ENCODE results near the gene PRKCH. TPM values are rescaled to one million over a fixed set of nuclear protein-coding genes. Genes with fewer than 3 reads are reported as not detected.

PRKCH gene
- total RNA-seq, 1 experiment from 2014 or later, result 18.3 TPM

- Histone ChIP-seq H3K36me3 (ENCODE audit: control insufficient read depth, insufficient read depth, low read length) (no peaks in the 10 kb centered on the region), H3K4me3 (ENCODE audit: low read depth, low read length) (no peak overlapping the region), H3K4me1 (no peaks in the 10 kb centered on the region), H3K27me3 (replicated peaks; ENCODE audit: control insufficient read depth, insufficient read depth, low read length) (no peaks in the 10 kb centered on the region), H3K9me3 (no peaks in the 10 kb centered on the region)
- no peak for DNase-seq
- no peak for TF ChIP-seq CTCF (IDR thresholded peaks at IDR 0.05; ENCODE audit: insufficient read depth in 1 of 2, low read depth in 1 of 2, low read length in 1 of 2, severe bottlenecking in 1 of 2, unreplicated experiment in 1 of 2)
- Mint-ChIP-seq H3K27me3 (ENCODE audit: insufficient read depth, unreplicated experiment) (no peaks in the 10 kb centered on the region), H3K9me3 (ENCODE audit: unreplicated experiment) (no peaks in the 10 kb centered on the region), H3K4me3 (ENCODE audit: unreplicated experiment) (no peak overlapping the region), H3K27ac (ENCODE audit: unreplicated experiment) (no peak overlapping the region), H3K36me3 (ENCODE audit: insufficient read depth, unreplicated experiment) (no peaks in the 10 kb centered on the region), H3K4me1 (ENCODE audit: low read depth, unreplicated experiment) (no peaks in the 10 kb centered on the region)
- BruUV-seq (replicated peaks), result no TSS peak
- intact Hi-C loops (cut with micrococcal nuclease; ENCODE audit: unreplicated experiment), result loop anchor here (2.0 to 10.0 kb wide), 2 partner anchors 161 to 439 kb away; no protein-coding TSS in a partner anchor
- POLR2A ChIA-PET, result no interaction called here
- CTCF ChIA-PET, result interaction anchor here (0.6 to 1.0 kb wide), 2 partner anchors 15 to 541 kb away, joined by 3 read pairs; partner anchors contain the start of gene TMEM30B
Measured at GRCh38 chr14:61296151-61296550, 25.2 kb upstream of the PRKCH start.

GRCh38 chr14:61296719-61297502, 24.5 kb upstream of the PRKCH start:
- H3K36me3 ChIP-seq (ENCODE audit: control insufficient read depth, insufficient read depth, low read length), result no peaks in the 10 kb centered on the region

GRCh38 chr14:61297581-61297980, 23.8 kb upstream of the PRKCH start:
- intact Hi-C loops (cut with micrococcal nuclease; ENCODE audit: unreplicated experiment), result loop anchor here (1.0 to 10.0 kb wide), 4 partner anchors 84 to 540 kb away; no protein-coding TSS in a partner anchor
- CTCF ChIA-PET, result no interaction called here
- no TSS peak for BruUV-seq (replicated peaks)

More at GRCh38 chr14:61296719-61297502, 24.5 kb upstream of the PRKCH start:
- Histone ChIP-seq H3K4me3 (ENCODE audit: low read depth, low read length) (no peak overlapping the region), H3K27me3 (replicated peaks; ENCODE audit: control insufficient read depth, insufficient read depth, low read length) (no peaks in the 10 kb centered on the region), H3K4me1 (no peaks in the 10 kb centered on the region), H3K9me3 (no peaks in the 10 kb centered on the region)
- no peaks in the 10 kb centered on the region for H3K27me3 Mint-ChIP-seq (ENCODE audit: insufficient read depth, unreplicated experiment)
- no peaks in the 10 kb centered on the region for H3K9me3 Mint-ChIP-seq (ENCODE audit: unreplicated experiment)
- ChIA-PET CTCF (interaction anchor here (1.0 kb wide), 1 partner anchor 541 kb away, joined by 3 read pairs; no protein-coding TSS in a partner anchor), POLR2A (no interaction called here)
- H3K4me1 Mint-ChIP-seq (ENCODE audit: low read depth, unreplicated experiment), result no peaks in the 10 kb centered on the region
- no TSS peak for BruUV-seq (replicated peaks)
- intact Hi-C loops (cut with micrococcal nuclease; ENCODE audit: unreplicated experiment), result loop anchor here (1.0 to 10.0 kb wide), 4 partner anchors 84 to 540 kb away; no protein-coding TSS in a partner anchor
- peak; percentile 39 to 66 for TF ChIP-seq CTCF (IDR thresholded peaks at IDR 0.05; ENCODE audit: insufficient read depth in 1 of 2, low read depth in 1 of 2, low read length in 1 of 2, severe bottlenecking in 1 of 2, unreplicated experiment in 1 of 2)
- H3K4me3 Mint-ChIP-seq (ENCODE audit: unreplicated experiment), result no peak overlapping the region
- H3K27ac Mint-ChIP-seq (ENCODE audit: unreplicated experiment), result no peak overlapping the region
- peak in 1 of 2 experiments; percentile 43 for DNase-seq
- H3K36me3 Mint-ChIP-seq (ENCODE audit: insufficient read depth, unreplicated experiment), result no peaks in the 10 kb centered on the region

More at GRCh38 chr14:61297581-61297980, 23.8 kb upstream of the PRKCH start:
- Histone ChIP-seq H3K27me3 (replicated peaks; ENCODE audit: control insufficient read depth, insufficient read depth, low read length) (no peaks in the 10 kb centered on the region), H3K4me1 (no peaks in the 10 kb centered on the region), H3K4me3 (ENCODE audit: low read depth, low read length) (no peak overlapping the region), H3K36me3 (ENCODE audit: control insufficient read depth, insufficient read depth, low read length) (no peaks in the 10 kb centered on the region), H3K9me3 (no peaks in the 10 kb centered on the region)
- H3K4me1 Mint-ChIP-seq (ENCODE audit: low read depth, unreplicated experiment), result no peaks in the 10 kb centered on the region
- H3K4me3 Mint-ChIP-seq (ENCODE audit: unreplicated experiment), result no peak overlapping the region
- H3K27me3 Mint-ChIP-seq (ENCODE audit: insufficient read depth, unreplicated experiment), result no peaks in the 10 kb centered on the region
- H3K36me3 Mint-ChIP-seq (ENCODE audit: insufficient read depth, unreplicated experiment), result no peaks in the 10 kb centered on the region
- DNase-seq, result no peak
- POLR2A ChIA-PET, result no interaction called here
- H3K27ac Mint-ChIP-seq (ENCODE audit: unreplicated experiment), result no peak overlapping the region
- no peaks in the 10 kb centered on the region for H3K9me3 Mint-ChIP-seq (ENCODE audit: unreplicated experiment)
- no peak for TF ChIP-seq CTCF (IDR thresholded peaks at IDR 0.05; ENCODE audit: insufficient read depth in 1 of 2, low read depth in 1 of 2, low read length in 1 of 2, severe bottlenecking in 1 of 2, unreplicated experiment in 1 of 2)
